ENCODE results near the gene TMEM221.

Gene TMEM221

DNA sequence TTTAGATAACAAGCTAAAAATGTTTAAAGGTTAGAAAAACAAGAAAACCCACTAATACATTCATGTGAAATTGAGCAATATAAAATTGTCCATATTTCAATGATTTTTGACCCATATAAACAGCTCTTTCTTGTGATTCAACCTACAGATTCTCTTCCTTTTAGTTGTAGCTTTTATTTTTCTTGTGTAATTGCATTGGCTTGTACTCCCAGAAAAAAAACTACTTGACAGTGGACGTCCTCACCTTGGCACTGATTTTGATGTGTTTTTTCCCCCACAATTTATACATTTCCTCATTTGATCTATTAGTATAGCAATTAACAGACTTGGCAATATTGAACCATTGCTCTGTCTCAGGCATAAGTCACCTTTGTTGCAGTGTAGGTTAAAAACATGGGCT is 59.2 kb downstream of the TMEM221 start:
- TF ChIP-seq, protein P1, sequence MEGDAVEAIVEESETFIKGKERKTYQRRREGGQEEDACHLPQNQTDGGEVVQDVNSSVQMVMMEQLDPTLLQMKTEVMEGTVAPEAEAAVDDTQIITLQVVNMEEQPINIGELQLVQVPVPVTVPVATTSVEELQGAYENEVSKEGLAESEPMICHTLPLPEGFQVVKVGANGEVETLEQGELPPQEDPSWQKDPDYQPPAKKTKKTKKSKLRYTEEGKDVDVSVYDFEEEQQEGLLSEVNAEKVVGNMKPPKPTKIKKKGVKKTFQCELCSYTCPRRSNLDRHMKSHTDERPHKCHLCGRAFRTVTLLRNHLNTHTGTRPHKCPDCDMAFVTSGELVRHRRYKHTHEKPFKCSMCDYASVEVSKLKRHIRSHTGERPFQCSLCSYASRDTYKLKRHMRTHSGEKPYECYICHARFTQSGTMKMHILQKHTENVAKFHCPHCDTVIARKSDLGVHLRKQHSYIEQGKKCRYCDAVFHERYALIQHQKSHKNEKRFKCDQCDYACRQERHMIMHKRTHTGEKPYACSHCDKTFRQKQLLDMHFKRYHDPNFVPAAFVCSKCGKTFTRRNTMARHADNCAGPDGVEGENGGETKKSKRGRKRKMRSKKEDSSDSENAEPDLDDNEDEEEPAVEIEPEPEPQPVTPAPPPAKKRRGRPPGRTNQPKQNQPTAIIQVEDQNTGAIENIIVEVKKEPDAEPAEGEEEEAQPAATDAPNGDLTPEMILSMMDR (conservative IDR thresholded peaks at IDR 0.05; ENCODE audit: low read depth, low read length): no peak
- no peak overlapping the region for H3K4me3 ChIP-seq (ENCODE audit: low read depth, low read length)
- DNase-seq (ENCODE audit: low read depth): no peak

DNA sequence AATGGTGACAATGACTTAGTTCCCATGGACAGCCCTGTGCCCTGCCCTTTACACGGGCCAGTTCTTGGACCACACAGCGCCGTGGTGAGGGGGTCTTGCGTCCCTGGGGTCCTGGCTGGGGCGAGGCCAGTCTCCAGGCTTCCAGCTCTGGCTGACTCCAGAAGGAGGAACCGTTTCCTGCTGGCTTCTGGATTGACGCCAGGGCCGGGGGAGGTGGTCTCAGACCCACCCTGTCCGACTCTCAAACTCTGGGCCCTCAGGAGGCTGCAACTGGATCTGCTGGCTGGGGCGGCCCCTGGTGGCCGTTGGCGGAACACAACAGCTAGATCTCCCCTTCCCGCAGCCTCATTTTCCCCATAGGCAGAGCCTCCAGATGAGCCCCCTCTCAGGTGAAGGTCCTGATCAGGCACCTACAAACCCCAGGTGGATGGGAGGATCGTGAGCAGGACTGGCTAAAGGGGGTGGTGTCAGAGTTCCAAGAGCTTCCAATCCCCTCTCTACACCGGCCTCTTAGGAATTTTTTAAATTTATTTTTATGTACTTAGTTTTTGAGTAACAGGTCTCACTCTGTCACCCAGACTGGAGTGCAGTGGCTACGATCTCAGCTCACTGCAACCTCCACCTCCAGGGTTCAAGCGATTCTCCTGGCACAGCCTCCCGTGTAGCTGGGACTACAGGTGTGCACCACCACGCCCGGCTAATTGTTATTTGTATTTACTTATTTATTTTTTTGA is 62.4 kb downstream of the TMEM221 start:
- peak; percentile 65 for DNase-seq (ENCODE audit: low read depth)
- TF ChIP-seq, protein P1 (conservative IDR thresholded peaks at IDR 0.05; ENCODE audit: low read depth, low read length): peak; percentile 93
- no peak overlapping the region for H3K4me3 ChIP-seq (ENCODE audit: low read depth, low read length)
